ENCODE data around the gene NUP188. TPM values are rescaled to one million over a fixed set of nuclear protein-coding genes. Genes with fewer than 3 reads are reported as not detected.

Gene NUP188
- total RNA-seq, 1 experiment from 2014 or later, result 52.0 TPM

GRCh38 chr9:128913048-128913900, 34.2 kb upstream of the NUP188 start:
- ATAC-seq (no peak), DNase-seq (no peak)
- no peaks in the 10 kb centered on the region for H4K20me1 ChIP-seq (ENCODE audit: low read length)
- no peak overlapping the region for H2AFZ ChIP-seq (ENCODE audit: low read length)
- no peaks in the 10 kb centered on the region for H3F3A ChIP-seq (ENCODE audit: low read length, unreplicated experiment)
- no peaks in the 10 kb centered on the region for H3K9me3 ChIP-seq (ENCODE audit: low read length)
- BruUV-seq (replicated peaks), result no TSS peak
- TF ChIP-seq EZH2phosphoT487 (IDR thresholded peaks at IDR 0.05; ENCODE audit: borderline replicate concordance, low read length), result no peak
- peaks cover 58% of the 10 kb centered on the region for H3K79me2 ChIP-seq (ENCODE audit: low read length)
- ChIA-PET POLR2A (ENCODE audit: unreplicated experiment) (interaction anchor here (0.6 kb wide), 2 partner anchors 11 to 926 kb away, joined by 3 to 4 read pairs; no protein-coding TSS in a partner anchor), CTCF (interaction anchor here (0.6 kb wide), 1 partner anchor 13 kb away, joined by 3 read pairs; no protein-coding TSS in a partner anchor)
- intact Hi-C loops (cut with micrococcal nuclease), result no loop called here
- H3K4me3 ChIP-seq (ENCODE audit: low read length), result no peak overlapping the region
- H3K4me2 ChIP-seq (ENCODE audit: low read length), result peak overlapping the region; percentile 32
- peaks cover 51% of the 10 kb centered on the region for H3K4me1 ChIP-seq (ENCODE audit: insufficient read depth, low read length)
- peak overlapping the region; percentile 54 for H3K9ac ChIP-seq (ENCODE audit: low read length)
- H3K9me2 ChIP-seq (replicated peaks; ENCODE audit: low read length), result no peaks in the 10 kb centered on the region
- no peaks in the 10 kb centered on the region for H3K27me3 ChIP-seq (ENCODE audit: low read length)
- peak overlapping the region; percentile 99 for H3K27ac ChIP-seq (ENCODE audit: low read length)
- peaks cover 28% of the 10 kb centered on the region for H3K36me3 ChIP-seq (ENCODE audit: low read depth, low read length)

GRCh38 chr9:128913995-128914772, 33.3 kb upstream of the NUP188 start:
- H3K9me3 ChIP-seq (ENCODE audit: low read length), result no peaks in the 10 kb centered on the region
- no TSS peak for BruUV-seq (replicated peaks)
- no peak overlapping the region for H3K9ac ChIP-seq (ENCODE audit: low read length)
- intact Hi-C loops (cut with micrococcal nuclease), result no loop called here
- TF ChIP-seq EZH2 (IDR thresholded peaks at IDR 0.05; ENCODE audit: low read length, unreplicated experiment) (no peak), CTCF (conservative IDR thresholded peaks at IDR 0.05; ENCODE audit: low read depth, low read length) (no peak), EZH2phosphoT487 (IDR thresholded peaks at IDR 0.05; ENCODE audit: borderline replicate concordance, low read length) (no peak)
- peaks cover 51% of the 10 kb centered on the region for H3K4me1 ChIP-seq (ENCODE audit: insufficient read depth, low read length)
- CTCF ChIA-PET, result no interaction called here
- no peak overlapping the region for H3K27ac ChIP-seq (ENCODE audit: low read length)
- no peak overlapping the region for H2AFZ ChIP-seq (ENCODE audit: low read length)
- no peaks in the 10 kb centered on the region for H3K27me3 ChIP-seq (ENCODE audit: low read length)
- no peak overlapping the region for H3K4me2 ChIP-seq (ENCODE audit: low read length)
- no peak overlapping the region for H3K4me3 ChIP-seq (ENCODE audit: low read length)
- POLR2A ChIA-PET (ENCODE audit: unreplicated experiment), result no interaction called here
- peaks cover 23% of the 10 kb centered on the region for H3K36me3 ChIP-seq (ENCODE audit: low read depth, low read length)
- no peaks in the 10 kb centered on the region for H3K9me2 ChIP-seq (replicated peaks; ENCODE audit: low read length)
- DNase-seq (no peak), ATAC-seq (no peak)
- peaks cover 54% of the 10 kb centered on the region for H3K79me2 ChIP-seq (ENCODE audit: low read length)
- no peaks in the 10 kb centered on the region for H3F3A ChIP-seq (ENCODE audit: low read length, unreplicated experiment)
- H4K20me1 ChIP-seq (ENCODE audit: low read length), result no peaks in the 10 kb centered on the region

- peak overlapping the region; percentile 75 for H3K27ac ChIP-seq (ENCODE audit: low read length)
- intact Hi-C loops (cut with micrococcal nuclease), result loop anchor here (5.0 kb wide), 1 partner anchor 34 kb away; the partner anchor contains the start of genes KYAT1 and LRRC8A
- peaks cover 37% of the 10 kb centered on the region for H3K79me2 ChIP-seq (ENCODE audit: low read length)
- DNase-seq (peak; percentile 33), ATAC-seq (no peak)
- H3K36me3 ChIP-seq (ENCODE audit: low read depth, low read length), result peaks cover 19% of the 10 kb centered on the region
- H3K4me2 ChIP-seq (ENCODE audit: low read length), result no peak overlapping the region
- ChIA-PET POLR2A (ENCODE audit: unreplicated experiment) (no interaction called here), CTCF (no interaction called here)
- no peaks in the 10 kb centered on the region for H3F3A ChIP-seq (ENCODE audit: low read length, unreplicated experiment)
- H3K9me3 ChIP-seq (ENCODE audit: low read length), result no peaks in the 10 kb centered on the region
- TF ChIP-seq CTCF (conservative IDR thresholded peaks at IDR 0.05; ENCODE audit: low read depth, low read length), result no peak
- TF ChIP-seq EZH2 (IDR thresholded peaks at IDR 0.05; ENCODE audit: low read length, unreplicated experiment), result no peak
- TF ChIP-seq EZH2phosphoT487 (IDR thresholded peaks at IDR 0.05; ENCODE audit: borderline replicate concordance, low read length), result no peak
- peaks cover 49% of the 10 kb centered on the region for H3K4me1 ChIP-seq (ENCODE audit: insufficient read depth, low read length)
- H3K4me3 ChIP-seq (ENCODE audit: low read length), result no peak overlapping the region
- no peaks in the 10 kb centered on the region for H3K27me3 ChIP-seq (ENCODE audit: low read length)
- no peaks in the 10 kb centered on the region for H3K9me2 ChIP-seq (replicated peaks; ENCODE audit: low read length)
- H3K9ac ChIP-seq (ENCODE audit: low read length), result no peak overlapping the region
- no peak overlapping the region for H2AFZ ChIP-seq (ENCODE audit: low read length)
- BruUV-seq (replicated peaks), result no TSS peak
- H4K20me1 ChIP-seq (ENCODE audit: low read length), result no peaks in the 10 kb centered on the region
Observed at GRCh38 chr9:128916204-128916603, 31.3 kb upstream of the NUP188 start.
